Epithelial cell of proximal tubule (primary cell): ENCODE results near the gene DYNC1I1. TPM values are rescaled to one million over a fixed set of nuclear protein-coding genes. Genes with fewer than 3 reads are reported as not detected.

Experiments used
- DNase-seq: peaks from one replicate; pipeline ENCODE4 v3.0.0-alpha.2; 2011; ENCODE audit warnings: low read depth
- H3K4me3 ChIP-seq: 2 replicates; pipeline ENCODE4 v1.5.1; 2011; ENCODE audit warnings: low read depth, mild to moderate bottlenecking, low read length
- total RNA-seq: library from RNA; depleted of rRNA; stranded (reverse); fragments of >200 nt; gene quantifications from 2 replicates; pipeline ENCODE4 v1.2.3, GENCODE V29; 2015
- TF ChIP-seq, protein P1 (sequence below): conservative IDR thresholded peaks from 2 replicates; pipeline ENCODE4 v1.5.1; 2012; ENCODE audit warnings: low read depth, mild to moderate bottlenecking, low read length

The DYNC1I1 gene
- total RNA-seq, 1 donor from 2014 or later: 0.06 TPM

DNA sequence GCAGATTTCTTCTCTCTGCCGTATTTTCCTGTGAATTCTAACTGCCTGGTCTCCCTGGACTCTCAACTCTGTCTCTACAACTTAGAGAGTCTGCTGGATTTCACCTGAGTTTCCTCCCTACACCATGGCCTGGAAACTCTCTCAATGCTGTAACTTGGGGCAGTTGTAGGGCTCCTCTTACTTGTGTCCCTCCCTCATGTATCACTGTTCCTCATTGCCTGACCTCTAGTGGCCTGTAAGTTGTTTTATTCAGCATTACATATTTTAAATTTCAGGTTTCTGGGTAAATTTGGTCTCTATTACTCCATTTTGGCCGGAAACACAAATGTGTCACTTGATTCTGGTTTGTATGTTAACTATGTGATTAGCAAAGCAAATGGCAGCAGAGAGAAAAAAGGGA lies 70.9 kb downstream of the DYNC1I1 start:
- DNase-seq: no peak
- no peak overlapping the region for H3K4me3 ChIP-seq
- TF ChIP-seq, protein P1, sequence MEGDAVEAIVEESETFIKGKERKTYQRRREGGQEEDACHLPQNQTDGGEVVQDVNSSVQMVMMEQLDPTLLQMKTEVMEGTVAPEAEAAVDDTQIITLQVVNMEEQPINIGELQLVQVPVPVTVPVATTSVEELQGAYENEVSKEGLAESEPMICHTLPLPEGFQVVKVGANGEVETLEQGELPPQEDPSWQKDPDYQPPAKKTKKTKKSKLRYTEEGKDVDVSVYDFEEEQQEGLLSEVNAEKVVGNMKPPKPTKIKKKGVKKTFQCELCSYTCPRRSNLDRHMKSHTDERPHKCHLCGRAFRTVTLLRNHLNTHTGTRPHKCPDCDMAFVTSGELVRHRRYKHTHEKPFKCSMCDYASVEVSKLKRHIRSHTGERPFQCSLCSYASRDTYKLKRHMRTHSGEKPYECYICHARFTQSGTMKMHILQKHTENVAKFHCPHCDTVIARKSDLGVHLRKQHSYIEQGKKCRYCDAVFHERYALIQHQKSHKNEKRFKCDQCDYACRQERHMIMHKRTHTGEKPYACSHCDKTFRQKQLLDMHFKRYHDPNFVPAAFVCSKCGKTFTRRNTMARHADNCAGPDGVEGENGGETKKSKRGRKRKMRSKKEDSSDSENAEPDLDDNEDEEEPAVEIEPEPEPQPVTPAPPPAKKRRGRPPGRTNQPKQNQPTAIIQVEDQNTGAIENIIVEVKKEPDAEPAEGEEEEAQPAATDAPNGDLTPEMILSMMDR: peak; percentile 34

DNA sequence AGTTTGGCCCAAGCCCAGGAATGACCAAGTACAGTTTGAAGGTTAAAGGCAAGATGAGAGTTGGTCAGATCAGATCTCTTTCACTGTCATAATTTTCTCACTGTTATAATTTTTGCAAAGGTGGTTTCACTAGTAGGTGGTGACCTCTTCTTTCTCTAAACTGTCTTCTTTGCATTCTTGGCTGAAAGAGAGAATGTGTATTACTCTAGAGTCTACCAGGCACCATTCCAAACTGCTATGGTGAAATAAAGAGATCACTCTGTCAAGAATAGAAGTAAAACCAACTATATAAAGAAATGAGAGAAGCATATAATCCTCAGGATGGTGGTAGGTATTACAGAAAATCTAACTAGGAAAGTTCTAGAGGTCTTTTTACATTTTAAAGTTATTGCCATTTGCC lies 72.7 kb downstream of the DYNC1I1 start:
- TF ChIP-seq, protein P1: no peak
- DNase-seq: no peak
- no peak overlapping the region for H3K4me3 ChIP-seq

DNA sequence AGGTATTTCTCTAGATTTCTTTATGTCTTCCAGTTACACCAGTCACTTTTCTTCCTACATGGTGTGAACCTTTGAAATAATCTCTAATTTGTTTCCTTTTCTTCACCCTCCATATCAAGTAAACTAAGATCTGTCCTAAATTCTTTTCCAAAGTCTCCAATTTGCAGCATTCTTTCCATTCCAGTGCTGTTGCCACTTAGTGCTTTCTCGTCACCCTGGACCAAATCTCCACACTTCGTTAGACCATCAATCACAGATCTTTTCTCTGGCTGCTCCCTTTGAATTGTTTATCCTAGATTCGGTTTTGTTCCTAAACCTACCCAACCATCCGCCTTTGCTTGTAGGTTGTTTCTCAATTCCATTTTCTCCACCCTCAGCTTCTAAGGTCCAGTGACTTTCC lies 74.7 kb downstream of the DYNC1I1 start:
- TF ChIP-seq, protein P1: no peak
- no peak for DNase-seq

DNA sequence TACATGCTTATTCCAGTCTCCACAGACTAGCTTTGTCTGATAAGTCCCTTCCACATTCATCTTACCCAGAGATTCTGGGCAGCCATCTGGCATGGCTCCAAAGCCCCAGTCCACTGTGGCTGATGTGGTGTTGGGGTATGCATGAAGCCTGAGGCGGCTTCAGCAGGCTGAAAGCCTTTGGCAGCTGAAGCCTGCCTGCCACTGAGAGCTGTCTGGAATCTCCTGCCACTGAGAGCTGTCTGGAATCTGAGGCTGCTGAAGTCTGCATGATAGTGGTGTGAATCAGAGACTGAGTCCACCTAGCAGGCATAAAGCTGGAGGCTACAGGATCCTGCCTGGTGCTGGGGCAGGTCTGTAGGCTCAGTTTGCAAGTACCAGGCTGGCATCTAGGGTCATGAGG lies 87.1 kb downstream of the DYNC1I1 start:
- TF ChIP-seq, protein P1: no peak
- no peak overlapping the region for H3K4me3 ChIP-seq
- no peak for DNase-seq

More for the DNA sequence above, 74.7 kb downstream of the DYNC1I1 start:
- no peak overlapping the region for H3K4me3 ChIP-seq

DNA sequence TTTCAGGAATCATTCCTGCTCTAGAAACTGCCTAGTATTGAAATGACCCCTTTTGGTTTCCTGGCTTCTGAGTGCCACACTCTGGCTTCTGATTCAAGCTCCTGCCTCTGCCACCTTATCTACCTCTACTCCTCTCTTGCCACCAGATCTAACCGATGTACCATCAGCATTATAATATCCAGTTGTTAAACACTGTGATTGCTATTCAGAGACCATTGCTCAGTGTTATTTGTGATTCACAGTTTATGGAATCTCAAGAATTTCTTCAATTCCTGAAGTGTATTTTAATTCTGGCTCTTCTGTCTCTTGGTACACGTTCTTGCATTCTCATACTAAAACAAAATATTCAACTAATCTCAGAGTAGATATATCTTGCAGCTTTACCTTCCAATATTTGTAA lies 88.7 kb downstream of the DYNC1I1 start:
- H3K4me3 ChIP-seq: no peak overlapping the region
- peak; percentile 6 for DNase-seq
- TF ChIP-seq, protein P1: no peak

DNA sequence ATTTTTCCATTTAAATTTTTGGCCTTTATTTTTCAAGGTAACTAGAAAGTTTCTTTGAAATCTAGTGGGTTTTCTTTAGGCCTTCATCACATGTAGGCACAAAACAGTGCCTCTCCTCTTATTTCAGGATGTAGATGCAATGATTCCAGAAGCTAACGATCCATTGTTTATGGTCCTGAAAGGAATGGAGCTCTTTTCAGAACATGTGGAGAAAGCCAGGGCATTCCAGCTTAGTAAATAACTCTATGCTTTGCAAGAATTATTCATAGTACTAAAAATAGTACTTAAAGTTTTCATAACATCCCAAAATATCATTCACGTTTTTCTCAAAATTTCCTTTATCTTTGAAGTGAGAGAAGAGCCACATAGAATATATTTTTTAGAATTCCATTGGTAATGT lies 91.3 kb downstream of the DYNC1I1 start:
- TF ChIP-seq, protein P1: no peak
- no peak for DNase-seq
- no peak overlapping the region for H3K4me3 ChIP-seq

DNA sequence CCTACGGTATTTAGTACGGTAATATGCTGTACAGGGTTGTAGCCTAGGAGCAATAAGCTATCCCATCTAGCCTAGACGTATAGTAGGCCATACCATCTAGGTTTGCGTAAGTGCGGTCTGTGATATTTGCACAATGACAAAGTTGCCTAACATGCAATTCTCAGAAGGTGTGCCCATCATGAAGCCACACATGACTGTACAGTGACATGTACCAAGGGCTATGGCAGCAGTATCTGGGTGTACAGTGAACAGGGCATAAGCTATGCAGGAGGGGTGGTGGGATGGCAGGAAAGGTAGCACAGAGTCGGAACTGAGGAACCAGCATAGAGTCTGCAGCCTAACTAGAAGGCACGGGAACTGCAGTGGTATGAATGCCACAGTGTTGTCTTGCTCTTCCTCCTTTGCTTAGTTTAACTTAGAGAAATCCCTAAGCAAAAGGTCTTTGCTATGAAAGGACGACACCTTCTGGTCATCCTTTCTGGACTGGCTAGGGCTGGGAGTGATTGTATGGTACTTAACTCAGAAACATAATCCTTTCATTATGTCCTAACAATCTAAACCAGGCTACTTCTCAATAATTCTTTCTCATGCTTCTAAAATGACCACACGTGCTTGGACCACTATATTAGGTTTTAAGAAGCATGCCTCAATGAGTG lies 93.5 kb downstream of the DYNC1I1 start:
- TF ChIP-seq, protein P1: peak; percentile 54
- peak; percentile 1 for DNase-seq
- H3K4me3 ChIP-seq: no peak overlapping the region
